PC-9 (cell line): ENCODE data around the gene STRADA.

Source experiments
- EZH2 ChIP-seq: fragments of 200-600 bp; sonication (generic); IDR thresholded peaks from 2 replicates; pipeline ENCODE4 v1.8.0; 2017; ENCODE audit warnings: antibody characterized with exemption, low read depth
- TF ChIP-seq, protein P1 (sequence below): fragments of 200-600 bp; sonication (generic); conservative IDR thresholded peaks from 2 replicates; pipeline ENCODE4 v1.6.1; 2017; ENCODE audit warnings: mixed run types, antibody characterized with exemption, mild to moderate bottlenecking, moderate library complexity

- TF ChIP-seq, protein P1, sequence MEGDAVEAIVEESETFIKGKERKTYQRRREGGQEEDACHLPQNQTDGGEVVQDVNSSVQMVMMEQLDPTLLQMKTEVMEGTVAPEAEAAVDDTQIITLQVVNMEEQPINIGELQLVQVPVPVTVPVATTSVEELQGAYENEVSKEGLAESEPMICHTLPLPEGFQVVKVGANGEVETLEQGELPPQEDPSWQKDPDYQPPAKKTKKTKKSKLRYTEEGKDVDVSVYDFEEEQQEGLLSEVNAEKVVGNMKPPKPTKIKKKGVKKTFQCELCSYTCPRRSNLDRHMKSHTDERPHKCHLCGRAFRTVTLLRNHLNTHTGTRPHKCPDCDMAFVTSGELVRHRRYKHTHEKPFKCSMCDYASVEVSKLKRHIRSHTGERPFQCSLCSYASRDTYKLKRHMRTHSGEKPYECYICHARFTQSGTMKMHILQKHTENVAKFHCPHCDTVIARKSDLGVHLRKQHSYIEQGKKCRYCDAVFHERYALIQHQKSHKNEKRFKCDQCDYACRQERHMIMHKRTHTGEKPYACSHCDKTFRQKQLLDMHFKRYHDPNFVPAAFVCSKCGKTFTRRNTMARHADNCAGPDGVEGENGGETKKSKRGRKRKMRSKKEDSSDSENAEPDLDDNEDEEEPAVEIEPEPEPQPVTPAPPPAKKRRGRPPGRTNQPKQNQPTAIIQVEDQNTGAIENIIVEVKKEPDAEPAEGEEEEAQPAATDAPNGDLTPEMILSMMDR = no peak
- no peak for TF ChIP-seq EZH2
Observed at GRCh38 chr17:63701456-63701820, 40.2 kb downstream of the STRADA start.
